HG02870 (cell line): ENCODE data around the gene SVIL.
"Not testable (repeated sequence)": the region's sequence is repeated elsewhere in the genome, so short reads cannot be mapped to it uniquely, and the experiment has no call there.

Experiments
- ATAC-seq: cut with Tn5 transposase; IDR thresholded peaks from one replicate; pipeline ENCODE4 v1.9.1; 2021; ENCODE audit warnings: mild to moderate bottlenecking, moderate library complexity; ENCODE audit not compliant: unreplicated experiment

SVIL gene

GRCh38 chr10:29546773-29547313 is 87.9 kb downstream of the SVIL start:
- ATAC-seq, result no peak

- ATAC-seq, result no peak
Observed at GRCh38 chr10:29545122-29545521, 89.6 kb downstream of the SVIL start.

- no peak for ATAC-seq
Observed at GRCh38 chr10:29543715-29544114, 91.1 kb downstream of the SVIL start.

- ATAC-seq, result no peak
Observed at GRCh38 chr10:29542723-29543122, 92.0 kb downstream of the SVIL start.

GRCh38 chr10:29541422-29542210 is 93.2 kb downstream of the SVIL start:
- no peak for ATAC-seq

- no peak for ATAC-seq
Observed at GRCh38 chr10:29540016-29540415, 94.8 kb downstream of the SVIL start.

GRCh38 chr10:29539412-29539811 is 95.4 kb downstream of the SVIL start:
- ATAC-seq, result no peak

- ATAC-seq, result no peak
Observed at GRCh38 chr10:29537799-29538198, 97.0 kb downstream of the SVIL start.

- ATAC-seq, result not testable (repeated sequence)
Observed at GRCh38 chr10:29536691-29537090, 98.1 kb downstream of the SVIL start.

- no peak for ATAC-seq
Observed at GRCh38 chr10:29535778-29536453, 98.9 kb downstream of the SVIL start.

GRCh38 chr10:29535012-29535777 is 99.6 kb downstream of the SVIL start:
- ATAC-seq, result no peak

- ATAC-seq, result no peak
Observed at GRCh38 chr10:29534590-29534989, 100.2 kb downstream of the SVIL start.

GRCh38 chr10:29533696-29534285 is 101.0 kb downstream of the SVIL start:
- no peak for ATAC-seq

- ATAC-seq, result no peak
Observed at GRCh38 chr10:29533046-29533445, 101.7 kb downstream of the SVIL start.

GRCh38 chr10:29532256-29532878 is 102.4 kb downstream of the SVIL start:
- no peak for ATAC-seq

GRCh38 chr10:29530112-29530976 is 104.4 kb downstream of the SVIL start:
- no peak for ATAC-seq

GRCh38 chr10:29529146-29529545 is 105.6 kb downstream of the SVIL start:
- no peak for ATAC-seq

GRCh38 chr10:29525762-29526161 is 109.0 kb downstream of the SVIL start:
- no peak for ATAC-seq

- ATAC-seq, result no peak
Observed at GRCh38 chr10:29524720-29525119, 110.1 kb downstream of the SVIL start.

GRCh38 chr10:29524294-29524693 is 110.5 kb downstream of the SVIL start:
- ATAC-seq, result no peak
